Nephron progenitor cell (in vitro differentiated cells): ENCODE measurements around the gene MPC2.

Experiments
- DNase-seq: peaks from one replicate; pipeline ENCODE4 v3.0.0; 2021
- H3K27ac Mint-ChIP-seq: 2 replicates; pipeline ENCODE4 v1.8.0; 2021; ENCODE audit warnings: mild to moderate bottlenecking, moderate library complexity, mixed read lengths
- H3K27me3 Mint-ChIP-seq: 2 replicates; pipeline ENCODE4 v1.8.0; 2021; ENCODE audit warnings: mild to moderate bottlenecking, low read depth, mixed read lengths; ENCODE audit not compliant: poor library complexity
- H3K36me3 Mint-ChIP-seq: 2 replicates; pipeline ENCODE4 v1.8.0; 2021; ENCODE audit warnings: low read depth, mixed read lengths
- H3K4me1 Mint-ChIP-seq: 2 replicates; pipeline ENCODE4 v1.8.0; 2021; ENCODE audit warnings: mixed read lengths
- H3K4me3 Mint-ChIP-seq: 2 replicates; pipeline ENCODE4 v1.8.0; 2021; ENCODE audit warnings: mild to moderate bottlenecking, moderate library complexity, mixed read lengths
- H3K9me3 Mint-ChIP-seq: 2 replicates; pipeline ENCODE4 v1.8.0; 2021; ENCODE audit warnings: mild to moderate bottlenecking, moderate library complexity, mixed read lengths
- CTCF ChIP-seq: fragments of 200-600 bp; sonication (generic); IDR thresholded peaks from 2 replicates; pipeline ENCODE4 v1.5.0; 2021; ENCODE audit warnings: antibody characterized with exemption

Gene MPC2

DNA sequence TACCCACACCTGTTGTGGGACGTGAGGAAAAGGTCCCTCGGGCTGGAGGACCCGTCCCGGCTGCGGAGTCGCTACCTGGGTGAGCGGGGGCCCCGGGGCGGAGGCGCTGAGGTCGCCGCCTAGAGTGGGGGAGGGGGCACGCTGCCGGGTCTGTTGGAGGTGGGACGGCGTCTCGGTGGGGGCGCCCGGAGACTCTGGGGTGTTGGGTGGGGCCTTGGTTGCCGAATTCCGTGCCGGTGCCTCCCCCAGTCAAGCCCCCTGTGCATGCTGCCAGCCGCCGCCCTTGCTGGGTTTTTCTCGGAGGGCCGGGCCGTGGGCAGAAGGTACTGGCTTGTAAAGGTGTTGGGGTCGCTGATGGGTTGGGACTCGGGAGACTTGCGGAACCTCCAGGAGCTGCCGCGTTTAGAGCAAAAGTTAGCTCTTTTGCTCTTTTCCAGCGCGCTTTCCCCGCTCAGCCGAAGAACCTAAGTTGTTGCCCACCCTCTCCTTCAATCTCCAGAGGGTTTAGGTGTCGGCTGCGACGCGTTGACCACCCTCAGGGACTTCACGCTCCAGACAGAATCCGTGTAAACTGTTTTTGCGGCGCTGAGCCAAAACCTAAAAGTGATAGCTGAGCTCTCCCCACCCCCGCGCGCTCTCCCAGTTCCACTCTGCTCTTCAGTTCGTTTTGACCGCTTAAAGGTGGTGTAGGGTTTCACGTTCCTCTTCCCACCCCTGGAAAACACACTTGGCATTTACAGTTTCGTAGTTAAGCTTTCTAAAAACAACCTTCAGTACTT, at the start of gene MPC2:
Gene MPC2, minus strand, starts transcription at position 143 of the 779 bp plus-strand sequence. CDS start 1,231 bp downstream, outside the sequence.
- Mint-ChIP-seq H3K36me3 (peaks cover 10% of the 10 kb centered on the region), H3K9me3 (peaks cover 4% of the 10 kb centered on the region), H3K27ac (peak within 1 kb of the TSS; percentile 100), H3K4me1 (peaks cover 30% of the 10 kb centered on the region), H3K27me3 (peaks cover 3% of the 10 kb centered on the region), H3K4me3 (peak within 1 kb of the TSS; percentile 94)
- DNase-seq: peak; percentile 74
- no peak for TF ChIP-seq CTCF

- Mint-ChIP-seq H3K36me3 (peaks cover 69% of the 10 kb centered on the region), H3K4me3 (no peak overlapping the region), H3K27ac (peak overlapping the region; percentile 93), H3K4me1 (no peaks in the 10 kb centered on the region), H3K9me3 (peaks cover 30% of the 10 kb centered on the region), H3K27me3 (no peaks in the 10 kb centered on the region)
- TF ChIP-seq CTCF: no peak
- no peak for DNase-seq
These were observed 48.1 kb upstream of the MPC2 start for GRCh38 chr1:167984886-167985489.

DNA sequence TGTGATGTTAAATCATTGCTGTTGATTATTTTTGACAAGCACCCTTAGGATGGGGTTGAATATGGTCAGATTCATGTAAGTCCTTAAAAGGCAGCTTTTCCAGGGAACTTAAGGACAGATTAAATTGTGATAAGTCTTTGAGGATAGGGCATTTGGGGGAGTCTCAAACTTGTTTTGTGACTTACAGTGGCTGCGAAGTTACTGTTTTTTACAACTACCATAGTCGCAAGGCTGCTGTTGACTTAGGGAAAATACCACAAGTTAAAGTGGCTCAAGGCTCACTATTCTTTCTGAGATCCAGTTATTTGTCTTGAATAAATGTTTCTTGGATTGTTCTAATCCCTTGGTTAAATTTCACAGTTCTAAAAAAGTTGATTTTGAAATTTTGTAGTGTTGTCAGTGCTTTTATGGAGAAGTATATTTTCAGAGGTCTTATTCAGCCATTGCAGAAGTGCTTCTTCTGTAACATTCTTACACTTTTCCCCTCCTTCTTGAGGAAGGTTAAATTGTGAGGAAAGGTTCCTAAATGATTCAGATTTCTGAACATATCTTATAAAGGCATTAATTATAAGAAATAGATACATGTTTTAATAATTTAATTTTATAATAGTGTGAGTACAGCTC, 47.0 kb upstream of the MPC2 start:
- TF ChIP-seq CTCF: no peak
- Mint-ChIP-seq H3K4me3 (no peak overlapping the region), H3K36me3 (peaks cover 67% of the 10 kb centered on the region), H3K27me3 (no peaks in the 10 kb centered on the region), H3K4me1 (no peaks in the 10 kb centered on the region), H3K27ac (no peak overlapping the region), H3K9me3 (peaks cover 30% of the 10 kb centered on the region)
- DNase-seq: no peak

DNA sequence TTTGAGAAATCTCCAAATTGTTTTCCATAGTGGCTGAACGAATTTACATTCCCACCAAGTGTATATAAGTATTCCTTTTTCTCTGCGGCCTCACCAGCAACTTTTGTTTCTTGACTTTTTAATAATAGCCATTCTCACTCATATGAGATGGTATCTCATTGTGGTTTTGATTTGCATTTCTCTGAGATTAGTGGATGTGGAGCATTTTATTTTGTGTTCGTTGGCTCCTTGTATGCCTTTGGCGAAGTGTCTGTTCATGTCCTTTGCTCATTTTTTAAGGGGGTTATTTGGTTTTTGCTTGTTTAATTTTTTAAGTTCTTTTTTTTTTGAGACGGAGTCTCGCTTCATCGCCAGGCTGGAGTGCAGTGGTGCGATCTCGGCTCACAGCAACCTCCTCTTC, 45.1 kb upstream of the MPC2 start:
- DNase-seq: no peak
- no peak overlapping the region for H3K27ac Mint-ChIP-seq
- peaks cover 41% of the 10 kb centered on the region for H3K9me3 Mint-ChIP-seq
- peaks cover 78% of the 10 kb centered on the region for H3K36me3 Mint-ChIP-seq
- no peak overlapping the region for H3K4me3 Mint-ChIP-seq
- no peaks in the 10 kb centered on the region for H3K4me1 Mint-ChIP-seq
- H3K27me3 Mint-ChIP-seq: no peaks in the 10 kb centered on the region
- no peak for TF ChIP-seq CTCF

DNA sequence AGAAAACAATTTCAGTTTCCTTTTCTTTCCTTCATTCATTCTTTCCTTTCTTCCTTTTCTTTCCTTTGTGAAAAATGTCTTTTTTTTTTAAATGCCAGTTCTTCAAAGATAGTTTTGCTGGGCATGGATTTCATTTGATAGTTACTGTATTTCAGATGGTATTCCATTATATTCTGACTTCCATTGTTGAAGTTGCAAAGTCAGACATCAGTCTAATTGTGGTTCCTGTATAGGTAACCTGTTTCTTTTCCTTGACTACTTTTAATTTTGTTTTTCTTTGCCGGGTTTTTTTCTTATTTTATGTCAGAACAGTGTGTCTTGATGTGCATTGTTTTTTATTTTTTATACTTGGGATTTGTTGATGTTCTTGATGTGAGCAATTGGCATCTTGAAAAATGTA, 40.4 kb upstream of the MPC2 start:
- Mint-ChIP-seq H3K27ac (no peak overlapping the region), H3K9me3 (peaks cover 36% of the 10 kb centered on the region), H3K27me3 (no peaks in the 10 kb centered on the region), H3K4me1 (no peaks in the 10 kb centered on the region), H3K36me3 (peaks cover 70% of the 10 kb centered on the region), H3K4me3 (no peak overlapping the region)
- TF ChIP-seq CTCF: no peak
- DNase-seq: no peak
